Uterus (tissue), 2 donors: ENCODE results near the gene COL26A1.

Source experiments
- POLR2A ChIP-seq, 2 donors: fragments of 450-650 bp; IDR thresholded peaks; one replicate each; pipeline ENCODE4 v1.6.1; 2016; ENCODE audit warnings: antibody characterized with exemption in 2 of 2, mild to moderate bottlenecking in 1 of 2, moderate library complexity in 1 of 2
- TF ChIP-seq, protein P1 (sequence below), 4 experiments: fragments of 200-600 bp in 2 of 4; fragments of 450-650 bp in 2 of 4; sonication (generic) in 2 of 4; IDR thresholded peaks; one replicate each; pipeline ENCODE4 v1.5.1; 2016 to 2019; ENCODE audit warnings: antibody characterized with exemption in 4 of 4, mild to moderate bottlenecking in 2 of 4, moderate library complexity in 1 of 4

GRCh38 chr7:101578552-101578951 is 215.9 kb downstream of the COL26A1 start:
- TF ChIP-seq, protein P1, sequence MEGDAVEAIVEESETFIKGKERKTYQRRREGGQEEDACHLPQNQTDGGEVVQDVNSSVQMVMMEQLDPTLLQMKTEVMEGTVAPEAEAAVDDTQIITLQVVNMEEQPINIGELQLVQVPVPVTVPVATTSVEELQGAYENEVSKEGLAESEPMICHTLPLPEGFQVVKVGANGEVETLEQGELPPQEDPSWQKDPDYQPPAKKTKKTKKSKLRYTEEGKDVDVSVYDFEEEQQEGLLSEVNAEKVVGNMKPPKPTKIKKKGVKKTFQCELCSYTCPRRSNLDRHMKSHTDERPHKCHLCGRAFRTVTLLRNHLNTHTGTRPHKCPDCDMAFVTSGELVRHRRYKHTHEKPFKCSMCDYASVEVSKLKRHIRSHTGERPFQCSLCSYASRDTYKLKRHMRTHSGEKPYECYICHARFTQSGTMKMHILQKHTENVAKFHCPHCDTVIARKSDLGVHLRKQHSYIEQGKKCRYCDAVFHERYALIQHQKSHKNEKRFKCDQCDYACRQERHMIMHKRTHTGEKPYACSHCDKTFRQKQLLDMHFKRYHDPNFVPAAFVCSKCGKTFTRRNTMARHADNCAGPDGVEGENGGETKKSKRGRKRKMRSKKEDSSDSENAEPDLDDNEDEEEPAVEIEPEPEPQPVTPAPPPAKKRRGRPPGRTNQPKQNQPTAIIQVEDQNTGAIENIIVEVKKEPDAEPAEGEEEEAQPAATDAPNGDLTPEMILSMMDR (IDR thresholded peaks at IDR 0.05): no peak
- TF ChIP-seq POLR2A (IDR thresholded peaks at IDR 0.05): no peak
